NT2/D1 (cell line): Measurements from ENCODE around the gene EN2.

Source experiments
- SUZ12 ChIP-seq: IDR thresholded peaks from 2 replicates; pipeline ENCODE4 v1.6.1; 2011; ENCODE audit not compliant: insufficient read length, insufficient read depth; ENCODE audit errors: extremely low read depth
- YY1 ChIP-seq: IDR thresholded peaks from 2 replicates; pipeline ENCODE4 v1.6.1; 2011; ENCODE audit not compliant: insufficient read length, insufficient read depth

GRCh38 chr7:155458878-155459699, 1.2 kb downstream of the EN2 start:
- TF ChIP-seq YY1 (no peak), SUZ12 (peak; percentile 82)
